ENCODE results near the gene EFCAB12.
A peak's percentile ranks its signal among the peaks of the same experiment; 100 is the strongest.
"Not testable (repeated sequence)": the region's sequence is repeated elsewhere in the genome, so short reads cannot be mapped to it uniquely, and the experiment has no call there.

The EFCAB12 gene

DNA sequence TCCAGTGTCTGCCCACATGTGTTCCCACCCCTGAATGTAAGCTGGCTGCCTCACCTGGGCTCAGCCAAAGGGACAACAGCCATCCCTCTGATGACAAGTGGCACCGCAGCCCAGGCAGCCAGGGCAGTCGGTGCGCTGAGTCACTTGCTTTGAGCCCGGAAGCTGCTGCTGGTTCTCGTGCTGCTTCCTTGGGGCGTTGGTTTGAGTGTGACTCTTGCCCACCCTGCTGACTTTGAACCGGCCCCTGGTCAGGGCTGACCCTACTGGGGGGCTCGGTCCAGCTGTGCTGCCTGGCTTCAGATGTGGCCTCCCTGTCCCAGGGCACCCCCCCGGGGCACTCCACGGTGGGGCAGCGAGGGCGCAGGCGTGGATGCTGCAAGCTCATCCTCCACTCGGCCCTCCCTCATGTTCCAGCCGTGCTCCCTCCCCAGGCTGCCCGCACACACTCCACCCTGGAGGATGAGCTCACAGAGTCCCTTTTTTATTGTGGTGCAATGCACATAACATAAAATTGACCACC, 62.1 kb downstream of the EFCAB12 start:
- DNase-seq, result no peak
- TF ChIP-seq POLR2A (IDR thresholded peaks at IDR 0.05; ENCODE audit: low read length) (no peak), GATA1 (IDR thresholded peaks at IDR 0.05; ENCODE audit: low read depth, low read length) (no peak)

GRCh38 chr3:129365296-129366136, 62.9 kb downstream of the EFCAB12 start:
- no peak for DNase-seq
- no peak for TF ChIP-seq GATA1 (IDR thresholded peaks at IDR 0.05; ENCODE audit: low read depth, low read length)
- TF ChIP-seq POLR2A (IDR thresholded peaks at IDR 0.05; ENCODE audit: low read length), result no peak

- DNase-seq, result not testable (repeated sequence)
Observed at GRCh38 chr3:129364811-129365210, 63.6 kb downstream of the EFCAB12 start.

- not testable (repeated sequence) for DNase-seq
Observed at GRCh38 chr3:129363356-129363755, 65.1 kb downstream of the EFCAB12 start.

GRCh38 chr3:129360705-129361460, 67.6 kb downstream of the EFCAB12 start:
- no peak for DNase-seq
- TF ChIP-seq GATA1 (IDR thresholded peaks at IDR 0.05; ENCODE audit: low read depth, low read length) (no peak), POLR2A (IDR thresholded peaks at IDR 0.05; ENCODE audit: low read length) (no peak)

GRCh38 chr3:129360171-129360611, 68.2 kb downstream of the EFCAB12 start:
- DNase-seq, result peak; percentile 65 to 84
- no peak for TF ChIP-seq GATA1 (IDR thresholded peaks at IDR 0.05; ENCODE audit: low read depth, low read length)
- TF ChIP-seq POLR2A (IDR thresholded peaks at IDR 0.05; ENCODE audit: low read length), result no peak

DNA sequence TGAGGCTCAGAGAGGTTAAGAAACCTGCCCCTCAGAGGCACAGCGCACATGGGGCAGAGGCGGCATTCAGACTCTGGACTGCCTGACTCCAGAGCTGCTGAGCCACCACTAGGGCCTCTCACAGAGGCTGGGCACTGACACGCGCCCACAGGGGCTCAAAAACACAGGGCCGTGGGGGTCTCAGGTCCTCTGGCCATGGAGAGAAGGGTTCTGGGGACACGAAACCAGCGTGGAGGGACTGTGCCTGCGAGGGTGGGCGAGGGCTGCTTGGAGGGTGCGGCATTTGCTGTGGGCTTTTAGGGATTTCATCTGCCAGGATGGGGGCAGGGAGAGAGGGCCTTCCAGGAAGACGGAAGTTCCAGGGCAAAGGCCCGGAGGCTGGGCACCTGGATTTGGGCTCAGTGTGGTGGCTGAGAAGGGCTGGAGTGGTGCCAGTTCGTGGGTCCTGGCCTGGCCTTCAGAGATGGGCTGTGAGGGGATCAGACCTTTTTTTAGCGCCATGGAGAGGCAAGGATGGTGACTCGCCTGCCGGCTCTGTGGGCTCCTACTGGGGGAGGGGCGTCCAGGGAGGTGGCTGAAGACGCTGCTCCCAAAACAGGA, 69.6 kb downstream of the EFCAB12 start:
- TF ChIP-seq GATA1 (IDR thresholded peaks at IDR 0.05; ENCODE audit: low read depth, low read length), result no peak
- no peak for TF ChIP-seq POLR2A (IDR thresholded peaks at IDR 0.05; ENCODE audit: low read length)
- no peak for DNase-seq

DNA sequence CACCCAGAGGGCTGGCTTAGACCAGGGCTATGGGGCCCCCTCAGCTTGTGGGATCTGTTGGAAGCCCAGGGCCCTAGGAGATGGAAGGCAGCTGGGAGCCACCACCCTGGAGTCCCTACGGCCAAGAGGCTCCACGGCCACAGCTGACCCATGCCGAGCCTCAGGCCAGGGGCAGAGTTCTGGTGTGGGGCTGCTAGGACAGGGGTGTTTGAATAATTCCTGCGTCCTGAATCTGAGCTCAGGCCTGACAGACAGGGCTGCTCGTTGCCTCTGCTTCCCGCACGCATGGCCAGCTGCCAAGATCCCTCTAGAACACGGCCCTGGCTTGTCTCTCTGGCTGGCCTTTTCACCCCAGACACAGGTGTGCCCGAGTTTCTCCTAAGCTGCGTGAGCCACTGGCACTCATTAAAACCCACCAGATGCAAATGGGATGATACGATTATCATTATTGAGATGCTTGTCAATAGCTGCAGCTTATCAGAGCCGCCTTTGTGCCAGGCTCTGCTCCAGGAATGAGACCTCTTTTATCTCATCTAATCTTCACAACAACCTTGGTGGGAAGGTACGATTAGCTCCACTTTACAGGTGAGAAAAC, 70.2 kb downstream of the EFCAB12 start:
- no peak for DNase-seq
- TF ChIP-seq GATA1 (IDR thresholded peaks at IDR 0.05; ENCODE audit: low read depth, low read length), result no peak

DNA sequence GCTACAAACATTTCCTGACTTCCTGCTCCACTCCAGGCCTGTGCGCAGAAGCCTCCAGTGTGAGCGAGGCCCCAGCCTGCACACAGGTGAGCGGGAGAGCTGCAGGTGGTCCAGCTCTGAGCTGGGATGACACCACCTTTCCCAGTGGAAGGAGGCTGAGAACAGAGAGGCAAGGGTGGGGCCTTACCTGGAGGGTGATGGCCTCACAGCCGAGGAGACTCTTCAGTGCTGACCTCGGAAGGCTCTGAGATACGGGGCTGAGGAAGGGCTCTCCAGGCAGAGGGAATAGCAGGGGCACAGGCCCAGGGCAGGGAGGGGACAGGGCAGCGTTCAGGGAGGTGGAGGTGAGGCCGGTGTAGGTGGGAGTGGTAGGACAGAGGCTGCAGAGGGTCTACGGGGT, 70.8 kb downstream of the EFCAB12 start:
- TF ChIP-seq POLR2A (IDR thresholded peaks at IDR 0.05; ENCODE audit: low read length), result no peak
- no peak for TF ChIP-seq GATA1 (IDR thresholded peaks at IDR 0.05; ENCODE audit: low read depth, low read length)
- DNase-seq, result no peak

- TF ChIP-seq GATA1 (IDR thresholded peaks at IDR 0.05; ENCODE audit: low read depth, low read length) (no peak), POLR2A (IDR thresholded peaks at IDR 0.05; ENCODE audit: low read length) (no peak)
- DNase-seq, result no peak
Observed at GRCh38 chr3:129356756-129357425, 71.5 kb downstream of the EFCAB12 start.

GRCh38 chr3:129353589-129353941, 74.9 kb downstream of the EFCAB12 start:
- no peak for DNase-seq
- TF ChIP-seq GATA1 (IDR thresholded peaks at IDR 0.05; ENCODE audit: low read depth, low read length) (no peak), POLR2A (IDR thresholded peaks at IDR 0.05; ENCODE audit: low read length) (no peak)

DNA sequence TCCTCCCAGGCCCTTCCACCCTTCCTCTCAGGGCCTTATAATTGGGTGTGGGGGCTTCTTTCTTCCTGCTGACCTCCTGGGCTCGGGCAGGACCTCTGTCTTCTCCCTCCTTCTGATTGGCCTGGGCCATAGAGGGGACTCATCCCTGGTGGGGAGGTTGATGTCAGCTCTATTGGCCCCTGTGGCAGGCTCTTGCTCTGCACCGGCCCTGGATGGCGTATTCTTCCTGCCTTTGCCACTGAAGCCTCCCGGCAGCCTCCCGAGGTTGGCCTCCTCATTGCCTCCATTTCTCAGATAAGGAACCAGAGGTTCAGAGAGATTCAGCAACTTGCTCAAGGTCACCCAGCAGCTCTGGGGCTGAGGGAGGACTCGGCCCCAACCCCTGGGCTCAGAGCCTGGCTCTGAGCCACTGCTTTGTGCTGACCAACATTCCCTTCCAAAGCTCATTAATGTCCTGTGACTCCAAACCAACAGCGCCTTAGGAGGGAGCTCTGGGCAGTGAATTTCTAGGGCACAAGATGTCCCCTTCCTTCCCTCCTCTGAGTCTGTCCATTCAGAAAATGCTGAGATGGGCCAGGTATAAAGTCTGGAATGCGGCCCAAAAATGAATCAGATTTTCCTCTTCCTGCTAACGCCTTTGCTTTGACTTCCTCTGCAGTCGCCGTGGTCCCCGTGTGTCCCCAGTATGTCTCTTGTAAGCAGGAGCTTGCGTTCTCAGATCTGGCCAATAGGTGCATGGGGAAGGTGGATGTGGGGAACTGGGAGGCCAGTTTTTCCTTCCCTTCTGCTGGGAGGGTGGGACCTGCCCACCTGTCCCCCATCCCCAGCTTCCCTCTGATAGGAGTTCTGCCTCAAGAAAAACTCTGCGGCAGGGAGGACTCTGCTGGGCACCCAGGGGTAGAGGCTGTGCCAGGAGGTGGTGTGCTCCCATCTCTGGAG, 75.5 kb downstream of the EFCAB12 start:
- DNase-seq, result no peak
- TF ChIP-seq POLR2A (IDR thresholded peaks at IDR 0.05; ENCODE audit: low read length) (no peak), GATA1 (IDR thresholded peaks at IDR 0.05; ENCODE audit: low read depth, low read length) (no peak)

DNA sequence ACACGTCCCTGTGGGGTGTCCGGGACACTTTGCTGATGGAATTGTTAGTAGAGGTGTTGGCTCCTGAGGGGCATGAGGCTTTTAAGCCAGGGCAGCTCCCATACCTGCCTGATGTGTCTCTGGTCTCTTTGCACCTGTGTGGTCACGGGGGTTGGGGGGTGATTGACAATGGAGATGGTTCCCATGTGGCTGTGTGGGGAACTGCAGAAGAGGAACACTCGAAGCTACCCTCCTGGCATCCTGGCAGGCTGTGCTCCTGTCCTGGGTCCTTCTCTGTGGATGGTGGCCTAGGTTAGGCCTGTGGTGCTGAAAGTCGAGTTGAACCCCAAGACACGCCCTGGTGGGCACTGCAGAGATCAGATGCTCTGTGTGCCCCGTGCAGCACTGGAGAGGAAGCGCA, 76.4 kb downstream of the EFCAB12 start:
- TF ChIP-seq POLR2A (IDR thresholded peaks at IDR 0.05; ENCODE audit: low read length) (no peak), GATA1 (IDR thresholded peaks at IDR 0.05; ENCODE audit: low read depth, low read length) (no peak)
- no peak for DNase-seq
